ENCODE measurements around the gene RELT.
A peak's percentile ranks its signal among the peaks of the same experiment; 100 is the strongest.

DNA sequence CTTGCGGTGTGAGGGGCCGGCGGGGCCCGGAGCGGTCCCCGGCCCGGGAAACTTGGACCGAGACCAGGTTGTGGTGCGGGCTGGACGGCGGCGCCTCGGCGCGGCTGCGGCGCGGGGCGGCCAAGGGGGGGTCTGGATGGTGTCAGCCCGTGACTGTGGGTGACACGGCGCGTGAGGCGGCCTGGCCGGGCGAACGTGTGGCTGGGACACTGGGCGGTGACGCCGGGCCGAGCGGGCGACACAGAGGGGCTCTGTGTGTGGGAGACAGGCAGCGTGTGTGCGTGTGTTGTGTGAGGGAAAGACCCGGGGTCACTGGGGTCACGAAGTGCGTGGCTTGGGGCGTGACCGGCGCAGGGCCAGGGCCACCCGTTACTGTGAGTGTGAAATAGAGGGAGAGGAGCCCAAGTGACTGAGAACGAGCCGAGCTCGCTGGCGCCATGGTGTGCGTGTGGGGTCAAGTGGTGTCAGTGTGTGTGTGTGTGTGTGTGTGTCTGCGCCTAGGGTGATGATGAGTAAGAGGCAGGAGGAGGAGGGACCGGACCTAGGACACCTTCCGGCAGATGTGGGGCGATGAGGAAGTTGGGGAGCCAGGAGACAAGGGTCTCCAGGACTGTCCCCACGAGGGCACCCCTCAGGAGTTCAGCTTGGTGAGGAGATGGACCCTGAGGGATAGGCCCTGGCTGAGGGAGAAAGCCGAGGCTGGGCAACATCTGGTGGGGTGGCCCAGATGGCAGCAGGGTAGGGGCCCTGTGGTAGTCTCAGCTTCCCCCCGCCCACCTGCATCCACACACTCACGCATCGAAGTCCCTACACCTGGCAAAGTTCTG lies 817 bp downstream of the RELT start:
- peak; percentile 52 to 66; a peak in 3 of 4 replicates for TF ChIP-seq POLR2A (IDR thresholded peaks at IDR 0.05; ENCODE audit: insufficient read depth in 1 of 2, low read depth in 2 of 2, low read length in 2 of 2)
- no peak for TF ChIP-seq EZH2 (conservative IDR thresholded peaks at IDR 0.05; ENCODE audit: low read depth, low read length)
- no peak for TF ChIP-seq ZFP36L2 (CRISPR knock-in tag; IDR thresholded peaks at IDR 0.05)
